Erythroblast (primary cell): Measurements from ENCODE around the gene SELL.
"Not testable (repeated sequence)": the region's sequence is repeated elsewhere in the genome, so short reads cannot be mapped to it uniquely, and the experiment has no call there.

Experiments
- GATA1 ChIP-seq: IDR thresholded peaks from 2 replicates; pipeline ENCODE4 v1.6.1; 2011; ENCODE audit warnings: low read depth, mild to moderate bottlenecking, control low read depth, low read length, moderate library complexity
- POLR2A ChIP-seq: IDR thresholded peaks from 2 replicates; pipeline ENCODE4 v1.6.1; 2011; ENCODE audit warnings: mild to moderate bottlenecking, low read length

DNA sequence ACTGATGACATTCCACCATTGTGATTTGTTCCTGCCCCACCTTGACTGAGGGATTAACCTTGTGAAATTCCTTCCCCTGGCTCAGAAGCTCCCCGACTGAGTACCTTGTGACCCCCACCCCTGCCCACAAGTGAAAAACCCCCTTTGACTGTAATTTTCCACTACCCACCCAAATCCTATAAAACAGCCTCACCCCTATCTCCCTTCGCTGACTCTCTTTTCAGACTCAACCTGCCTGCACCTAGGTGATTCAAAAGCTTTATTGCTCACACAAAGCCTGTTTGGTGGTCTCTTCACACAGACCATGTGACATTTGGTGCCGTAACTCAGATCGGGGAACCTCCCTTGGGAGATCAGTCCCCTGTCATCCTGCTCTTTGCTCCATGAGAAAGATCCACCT lies 28.3 kb downstream of the SELL start:
- not testable (repeated sequence) for TF ChIP-seq POLR2A, GATA1
